CD4-positive, alpha-beta T cell (primary cell): ENCODE results near the gene TMEM200A. TPM values are rescaled to one million over a fixed set of nuclear protein-coding genes. Genes with fewer than 3 reads are reported as not detected.
A peak's percentile ranks its signal among the peaks of the same experiment; 100 is the strongest.

Experiments
- ATAC-seq: fragments of 200-7000 bp; cut with Tn5 transposase; one replicate; pipeline ENCODE4 v1.10.0; 2022; ENCODE audit warnings: mild to moderate bottlenecking; ENCODE audit not compliant: poor library complexity
- CTCF ChIA-PET: fragments of 350-600 bp; sonication (Branson Sonifier 250); formaldehyde crosslinking; loops from one replicate; lab custom pipeline; 2021; ENCODE audit warnings: antibody characterized with exemption, inconsistent platforms; lab: Charles Lee
- POLR2A ChIA-PET: fragments of 350-600 bp; sonication (Branson Sonifier 250); formaldehyde crosslinking; loops from one replicate; lab custom pipeline; 2021; ENCODE audit warnings: antibody characterized with exemption, inconsistent platforms; lab: Charles Lee
- DNase-seq, 14 experiments: peaks; one replicate each; pipeline ENCODE4 v3.0.0-alpha.2; 2013 to 2020; ENCODE audit warnings: mixed read lengths in 2 of 14
- H3K27ac ChIP-seq, 2 donors: one replicate each; pipeline versions ENCODE4 v1.5.1 to v1.7.0; 2013; ENCODE audit warnings: low read length in 2 of 2, low read depth in 1 of 2, mild to moderate bottlenecking in 1 of 2
- H3K27me3 ChIP-seq, 2 experiments: 1 replicate in 1 of 2; 2 replicates in 1 of 2; pipeline versions ENCODE4 v1.6.1 to v1.7.0; 2013; ENCODE audit warnings: low read length in 2 of 2, control low read depth in 1 of 2, mild to moderate bottlenecking in 1 of 2, moderate library complexity in 1 of 2; ENCODE audit not compliant: insufficient read depth in 2 of 2, control insufficient read depth in 1 of 2
- H3K36me3 ChIP-seq: one replicate; pipeline ENCODE4 v1.6.1; 2013; ENCODE audit warnings: low read length, control low read depth; ENCODE audit not compliant: insufficient read depth
- H3K4me1 ChIP-seq: one replicate; pipeline ENCODE4 v1.6.1; 2013; ENCODE audit warnings: low read length, control low read depth; ENCODE audit not compliant: insufficient read depth
- H3K4me3 ChIP-seq: one replicate; pipeline ENCODE4 v1.5.1; 2013; ENCODE audit warnings: mild to moderate bottlenecking, low read length, moderate library complexity
- H3K9me3 ChIP-seq, 2 experiments: 1 replicate in 1 of 2; 2 replicates in 1 of 2; pipeline versions ENCODE4 v1.6.1 to v1.7.0; 2013; ENCODE audit warnings: low read length in 2 of 2, mild to moderate bottlenecking in 2 of 2, control low read depth in 1 of 2, moderate library complexity in 1 of 2; ENCODE audit not compliant: control insufficient read depth in 1 of 2, insufficient read depth in 1 of 2
- H3K27ac Mint-ChIP-seq: one replicate; pipeline ENCODE4 v1.8.0; 2020; ENCODE audit warnings: mixed read lengths
- H3K27me3 Mint-ChIP-seq: one replicate; pipeline ENCODE4 v1.8.0; 2021; ENCODE audit warnings: mixed read lengths
- H3K36me3 Mint-ChIP-seq: one replicate; pipeline ENCODE4 v1.8.0; 2021; ENCODE audit warnings: low read depth, mixed read lengths
- H3K4me1 Mint-ChIP-seq: one replicate; pipeline ENCODE4 v1.8.0; 2021; ENCODE audit warnings: low read depth, mixed read lengths
- H3K4me3 Mint-ChIP-seq: one replicate; pipeline ENCODE4 v1.8.0; 2020; ENCODE audit warnings: mild to moderate bottlenecking, mixed read lengths
- H3K9me3 Mint-ChIP-seq: one replicate; pipeline ENCODE4 v1.8.0; 2020; ENCODE audit warnings: mixed read lengths
- CTCF ChIP-seq: fragments of 200-600 bp; IDR thresholded peaks from one replicate; pipeline ENCODE4 v1.8.0; 2022; ENCODE audit warnings: antibody characterized with exemption, mild to moderate bottlenecking
- intact Hi-C, 2 experiments: fragments of 100-400 bp; cut with DNase I in 1 of 2; cut with micrococcal nuclease in 1 of 2; formaldehyde crosslinking; loops; one replicate each; pipeline versions ENCODE4 v1.15.1 to v1.9.0; 2023 to 2025; cut with DNase I, micrococcal nuclease
- total RNA-seq, 174 experiments: library from RNA in 2 of 174; stranded (reverse) in 2 of 174; gene quantifications; one replicate each; pipeline ENCODE4 v1.2.3 and lab custom pipeline; 2021 to 2026

TMEM200A gene
- total RNA-seq, 2 experiments from 2014 or later = 0.30 to 0.34 TPM

- intact Hi-C loops = no loop called here
- ChIA-PET CTCF (no interaction called here), POLR2A (no interaction called here)
- Histone ChIP-seq H3K9me3 (no peaks in the 10 kb centered on the region), H3K4me3 (no peak overlapping the region), H3K36me3 (no peaks in the 10 kb centered on the region), H3K4me1 (no peaks in the 10 kb centered on the region), H3K27ac (no peak overlapping the region), H3K27me3 (no peaks in the 10 kb centered on the region)
- ATAC-seq (no peak), DNase-seq (no peak)
- Mint-ChIP-seq H3K27me3 (peaks cover 8% of the 10 kb centered on the region), H3K36me3 (no peaks in the 10 kb centered on the region), H3K4me3 (no peak overlapping the region), H3K9me3 (no peaks in the 10 kb centered on the region), H3K4me1 (peaks cover 6% of the 10 kb centered on the region), H3K27ac (no peak overlapping the region)
- TF ChIP-seq CTCF = no peak
Observed at GRCh38 chr6:130359736-130360135, 6.1 kb upstream of the TMEM200A start.

- H3K27me3 Mint-ChIP-seq = peaks cover 17% of the 10 kb centered on the region
- ATAC-seq = no peak
- TF ChIP-seq CTCF = no peak
- DNase-seq = peak in 3 of 14 experiments; percentile 8 to 47 (median 46)
- Histone ChIP-seq H3K27ac (no peak overlapping the region), H3K4me1 (peaks cover 15% of the 10 kb centered on the region), H3K36me3 (no peaks in the 10 kb centered on the region), H3K9me3 (peaks cover 0 to 3% of the 10 kb centered on the region in 2 experiments), H3K4me3 (no peak overlapping the region), H3K27me3 (peaks cover 0 to 7% of the 10 kb centered on the region in 2 experiments)
- no peak overlapping the region for H3K27ac Mint-ChIP-seq
- POLR2A ChIA-PET = no interaction called here
- no peaks in the 10 kb centered on the region for H3K36me3 Mint-ChIP-seq
- CTCF ChIA-PET = no interaction called here
- H3K4me1 Mint-ChIP-seq = peaks cover 16% of the 10 kb centered on the region
- no peak overlapping the region for H3K4me3 Mint-ChIP-seq
- no peaks in the 10 kb centered on the region for H3K9me3 Mint-ChIP-seq
- intact Hi-C loops = no loop called here
Observed at GRCh38 chr6:130362128-130362527, 3.7 kb upstream of the TMEM200A start.

GRCh38 chr6:130364224-130364780 lies 1.5 kb upstream of the TMEM200A start:
- no peaks in the 10 kb centered on the region for H3K9me3 Mint-ChIP-seq
- Histone ChIP-seq H3K4me1 (peaks cover 15% of the 10 kb centered on the region), H3K9me3 (peaks cover 0 to 3% of the 10 kb centered on the region in 2 experiments), H3K4me3 (no peak overlapping the region), H3K27ac (no peak overlapping the region), H3K36me3 (no peaks in the 10 kb centered on the region), H3K27me3 (peaks cover 0 to 7% of the 10 kb centered on the region in 2 experiments)
- no peak for DNase-seq
- peak overlapping the region; percentile 76 for H3K4me3 Mint-ChIP-seq
- peaks cover 18% of the 10 kb centered on the region for H3K27me3 Mint-ChIP-seq
- POLR2A ChIA-PET = no interaction called here
- TF ChIP-seq CTCF = no peak
- intact Hi-C loops = loop anchor here in 1 of 2 experiments (2.0 kb wide), 1 partner anchor 334 kb away; no protein-coding TSS in a partner anchor
- H3K36me3 Mint-ChIP-seq = no peaks in the 10 kb centered on the region
- no peak overlapping the region for H3K27ac Mint-ChIP-seq
- no peak for ATAC-seq
- CTCF ChIA-PET = no interaction called here
- peaks cover 29% of the 10 kb centered on the region for H3K4me1 Mint-ChIP-seq
